Stomach smooth muscle (tissue), 2 donors: Measurements from ENCODE around the gene ARVCF.

Source experiments
- H3K27ac ChIP-seq: one replicate; pipeline ENCODE4 v1.7.0; 2013; ENCODE audit warnings: mild to moderate bottlenecking, low read length, inconsistent platforms
- H3K27me3 ChIP-seq, 2 donors: one replicate each; pipeline ENCODE4 v1.7.0; 2013; ENCODE audit warnings: low read length in 2 of 2; ENCODE audit not compliant: insufficient read depth in 2 of 2, control insufficient read depth in 1 of 2
- H3K36me3 ChIP-seq, 2 donors: one replicate each; pipeline ENCODE4 v1.7.0; 2013; ENCODE audit warnings: low read length in 2 of 2; ENCODE audit not compliant: control insufficient read depth in 2 of 2, insufficient read depth in 2 of 2
- H3K4me1 ChIP-seq: one replicate; pipeline ENCODE4 v1.7.0; 2013; ENCODE audit warnings: low read length; ENCODE audit not compliant: control insufficient read depth, insufficient read depth
- H3K4me3 ChIP-seq, 2 donors: one replicate each; pipeline ENCODE4 v1.7.0; 2013; ENCODE audit warnings: low read length in 2 of 2
- H3K9ac ChIP-seq, 2 donors: one replicate each; pipeline ENCODE4 v1.7.0; 2013; ENCODE audit warnings: low read length in 2 of 2, mild to moderate bottlenecking in 1 of 2
- H3K9me3 ChIP-seq, 2 donors: one replicate each; pipeline ENCODE4 v1.7.0; 2013; ENCODE audit warnings: low read length in 2 of 2; ENCODE audit not compliant: control insufficient read depth in 2 of 2
- donor health status: healthy.
- donor health status: Pancreatic carcinoma.

The ARVCF gene

GRCh38 chr22:20052309-20053259 is 36.0 kb upstream of the ARVCF start:
- no peaks in the 10 kb centered on the region for H3K4me1 ChIP-seq
- no peaks in the 10 kb centered on the region for H3K9me3 ChIP-seq
- no peaks in the 10 kb centered on the region for H3K27me3 ChIP-seq
- H3K9ac ChIP-seq: no peak overlapping the region
- peaks cover 19 to 29% of the 10 kb centered on the region in 2 donors for H3K36me3 ChIP-seq
- no peak overlapping the region for H3K4me3 ChIP-seq
- no peak overlapping the region for H3K27ac ChIP-seq

- no peak overlapping the region for H3K4me3 ChIP-seq
- H3K36me3 ChIP-seq: peaks cover 19 to 27% of the 10 kb centered on the region in 2 donors
- H3K9me3 ChIP-seq: no peaks in the 10 kb centered on the region
- H3K9ac ChIP-seq: no peak overlapping the region
- H3K27ac ChIP-seq: no peak overlapping the region
- no peaks in the 10 kb centered on the region for H3K4me1 ChIP-seq
- no peaks in the 10 kb centered on the region for H3K27me3 ChIP-seq
These were observed 35.3 kb upstream of the ARVCF start for GRCh38 chr22:20051927-20052308.

GRCh38 chr22:20046730-20047129 is 30.1 kb upstream of the ARVCF start:
- Histone ChIP-seq H3K27me3 (no peaks in the 10 kb centered on the region), H3K9ac (no peak overlapping the region), H3K27ac (no peak overlapping the region), H3K36me3 (peaks cover 4 to 21% of the 10 kb centered on the region in 2 donors), H3K4me1 (no peaks in the 10 kb centered on the region), H3K9me3 (no peaks in the 10 kb centered on the region), H3K4me3 (no peak overlapping the region)

GRCh38 chr22:20044495-20045151 is 28.0 kb upstream of the ARVCF start:
- Histone ChIP-seq H3K27me3 (no peaks in the 10 kb centered on the region), H3K9ac (no peak overlapping the region), H3K36me3 (peaks cover 4 to 28% of the 10 kb centered on the region in 2 donors), H3K9me3 (no peaks in the 10 kb centered on the region), H3K27ac (no peak overlapping the region), H3K4me1 (no peaks in the 10 kb centered on the region), H3K4me3 (no peak overlapping the region)

- H3K9ac ChIP-seq: no peak overlapping the region
- no peaks in the 10 kb centered on the region for H3K4me1 ChIP-seq
- no peak overlapping the region for H3K4me3 ChIP-seq
- H3K27me3 ChIP-seq: no peaks in the 10 kb centered on the region
- no peaks in the 10 kb centered on the region for H3K9me3 ChIP-seq
- no peak overlapping the region for H3K27ac ChIP-seq
- H3K36me3 ChIP-seq: peaks cover 4 to 28% of the 10 kb centered on the region in 2 donors
These were observed 27.3 kb upstream of the ARVCF start for GRCh38 chr22:20043997-20044342.

GRCh38 chr22:20043057-20043996 is 26.7 kb upstream of the ARVCF start:
- Histone ChIP-seq H3K9ac (no peak overlapping the region), H3K9me3 (no peaks in the 10 kb centered on the region), H3K4me3 (no peak overlapping the region), H3K27ac (no peak overlapping the region), H3K4me1 (no peaks in the 10 kb centered on the region), H3K36me3 (peaks cover 4 to 30% of the 10 kb centered on the region in 2 donors), H3K27me3 (no peaks in the 10 kb centered on the region)

GRCh38 chr22:20040327-20041200 is 23.9 kb upstream of the ARVCF start:
- no peak overlapping the region for H3K27ac ChIP-seq
- H3K9me3 ChIP-seq: no peaks in the 10 kb centered on the region
- no peaks in the 10 kb centered on the region for H3K27me3 ChIP-seq
- no peak overlapping the region for H3K9ac ChIP-seq
- no peak overlapping the region for H3K4me3 ChIP-seq
- H3K4me1 ChIP-seq: no peaks in the 10 kb centered on the region
- H3K36me3 ChIP-seq: peaks cover 13 to 30% of the 10 kb centered on the region in 2 donors

- Histone ChIP-seq H3K36me3 (peaks cover 13 to 29% of the 10 kb centered on the region in 2 donors), H3K4me1 (no peaks in the 10 kb centered on the region), H3K27me3 (no peaks in the 10 kb centered on the region), H3K4me3 (no peak overlapping the region), H3K9ac (no peak overlapping the region), H3K9me3 (no peaks in the 10 kb centered on the region), H3K27ac (no peak overlapping the region)
These were observed 23.2 kb upstream of the ARVCF start for GRCh38 chr22:20039683-20040325.

GRCh38 chr22:20038574-20038973 is 22.0 kb upstream of the ARVCF start:
- no peaks in the 10 kb centered on the region for H3K9me3 ChIP-seq
- no peaks in the 10 kb centered on the region for H3K27me3 ChIP-seq
- H3K27ac ChIP-seq: no peak overlapping the region
- no peak overlapping the region for H3K4me3 ChIP-seq
- H3K9ac ChIP-seq: no peak overlapping the region
- H3K4me1 ChIP-seq: peaks cover under 1% of the 10 kb centered on the region
- H3K36me3 ChIP-seq: peaks cover 10 to 21% of the 10 kb centered on the region in 2 donors
